Esophagus squamous epithelium (tissue), 5 donors: ENCODE measurements around the gene DOP1B. TPM values are rescaled to one million over a fixed set of nuclear protein-coding genes. Genes with fewer than 3 reads are reported as not detected.
"Not testable (repeated sequence)": the region's sequence is repeated elsewhere in the genome, so short reads cannot be mapped to it uniquely, and the experiment has no call there.

ENCODE experiments used
- DNase-seq: peaks from one replicate; lab custom pipeline; 2025; lab: John Stamatoyannopoulos, UW
- H3K27ac ChIP-seq, 4 donors: fragments of 200-600 bp; sonication (generic); one replicate each; pipeline ENCODE4 v1.5.1; 2016 to 2019; ENCODE audit warnings: mild to moderate bottlenecking in 1 of 4
- H3K27me3 ChIP-seq, 4 donors: fragments of 200-600 bp; sonication (generic); 1 replicate in 3 of 4; 2 replicates in 1 of 4; pipeline versions ENCODE4 v1.5.1 to v1.6.0; 2017 to 2021; ENCODE audit warnings: antibody characterized with exemption in 1 of 4
- H3K36me3 ChIP-seq, 3 donors: fragments of 200-600 bp; sonication (generic); one replicate each; pipeline ENCODE4 v1.5.1; 2016 to 2019
- H3K4me1 ChIP-seq, 3 donors: fragments of 200-600 bp; sonication (generic); one replicate each; pipeline ENCODE4 v1.5.1; 2017 to 2019
- H3K4me3 ChIP-seq, 4 donors: fragments of 200-600 bp; sonication (generic); 1 replicate in 3 of 4; 2 replicates in 1 of 4; pipeline ENCODE4 v1.5.1; 2016 to 2019; ENCODE audit warnings: mild to moderate bottlenecking in 2 of 4, moderate library complexity in 1 of 4
- H3K9me3 ChIP-seq, 3 donors: fragments of 200-600 bp; sonication (generic); one replicate each; pipeline ENCODE4 v1.5.1; 2016 to 2019
- POLR2A ChIP-seq, 4 donors: fragments of 450-650 bp; IDR thresholded peaks; one replicate each; pipeline ENCODE4 v1.6.1; 2017; ENCODE audit warnings: antibody characterized with exemption in 4 of 4, mild to moderate bottlenecking in 4 of 4, moderate library complexity in 3 of 4
- WGBS, 2 donors: methylation state at CpG; one replicate each; pipeline ENCODE4 v1.1.5; 2018; 5-methylcytosine and 5-hydroxymethylcytosine counted together
- intact Hi-C: fragments of 100-400 bp; cut with DNase I; formaldehyde crosslinking; loops from one replicate; pipeline ENCODE4 v1.15.0; 2022
- total RNA-seq, 4 donors: library from RNA; depleted of rRNA; stranded (reverse); fragments of >200 nt; gene quantifications; one replicate each; pipeline ENCODE4 v1.1.0, GENCODE V29; 2016
- TF ChIP-seq, protein P1 (sequence below), 6 experiments: fragments of 450-650 bp in 4 of 6; fragments of 200-600 bp in 2 of 6; sonication (generic) in 2 of 6; IDR thresholded peaks; one replicate each; pipeline ENCODE4 v1.5.1; 2016 to 2019; ENCODE audit warnings: antibody characterized with exemption in 6 of 6, mild to moderate bottlenecking in 4 of 6, moderate library complexity in 4 of 6
- donor health status: DM: yes; HTN: yes; CAD: no.

The DOP1B gene
- total RNA-seq, 4 donors from 2014 or later, result 18.5 to 36.7 (median 26.2) TPM

DNA sequence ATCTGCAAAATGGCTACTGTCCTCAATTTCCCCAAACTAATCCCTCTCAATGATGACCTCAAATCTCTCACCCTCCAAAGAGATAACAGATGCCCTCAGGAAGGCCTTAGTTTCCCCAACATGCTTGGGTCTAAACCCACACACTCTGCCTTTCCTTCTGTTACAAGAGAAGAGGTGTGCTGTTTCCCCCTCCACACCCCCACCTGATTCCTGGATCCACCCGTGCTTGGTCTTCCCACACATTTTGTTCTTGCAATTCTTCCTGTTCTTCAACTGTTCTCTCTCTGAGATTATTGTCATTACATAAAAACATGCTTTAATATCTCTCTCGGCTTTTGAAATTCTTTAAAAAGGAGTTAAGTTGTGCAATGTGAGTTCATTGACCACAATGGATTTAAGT is 27.4 kb upstream of the DOP1B start:
- intact Hi-C loops, result no loop called here
- no peaks in the 10 kb centered on the region for H3K36me3 ChIP-seq
- H3K9me3 ChIP-seq, result no peaks in the 10 kb centered on the region
- WGBS, 2 donors, result 33 to 42% methylated on average over 2 of the region's 2 CpGs
- H3K4me3 ChIP-seq, result no peak overlapping the region
- H3K27me3 ChIP-seq, result no peaks in the 10 kb centered on the region
- peaks cover 31 to 87% (median 52%) of the 10 kb centered on the region in 3 donors for H3K4me1 ChIP-seq
- no peak for DNase-seq
- TF ChIP-seq POLR2A (IDR thresholded peaks at IDR 0.05), result no peak
- TF ChIP-seq, protein P1, sequence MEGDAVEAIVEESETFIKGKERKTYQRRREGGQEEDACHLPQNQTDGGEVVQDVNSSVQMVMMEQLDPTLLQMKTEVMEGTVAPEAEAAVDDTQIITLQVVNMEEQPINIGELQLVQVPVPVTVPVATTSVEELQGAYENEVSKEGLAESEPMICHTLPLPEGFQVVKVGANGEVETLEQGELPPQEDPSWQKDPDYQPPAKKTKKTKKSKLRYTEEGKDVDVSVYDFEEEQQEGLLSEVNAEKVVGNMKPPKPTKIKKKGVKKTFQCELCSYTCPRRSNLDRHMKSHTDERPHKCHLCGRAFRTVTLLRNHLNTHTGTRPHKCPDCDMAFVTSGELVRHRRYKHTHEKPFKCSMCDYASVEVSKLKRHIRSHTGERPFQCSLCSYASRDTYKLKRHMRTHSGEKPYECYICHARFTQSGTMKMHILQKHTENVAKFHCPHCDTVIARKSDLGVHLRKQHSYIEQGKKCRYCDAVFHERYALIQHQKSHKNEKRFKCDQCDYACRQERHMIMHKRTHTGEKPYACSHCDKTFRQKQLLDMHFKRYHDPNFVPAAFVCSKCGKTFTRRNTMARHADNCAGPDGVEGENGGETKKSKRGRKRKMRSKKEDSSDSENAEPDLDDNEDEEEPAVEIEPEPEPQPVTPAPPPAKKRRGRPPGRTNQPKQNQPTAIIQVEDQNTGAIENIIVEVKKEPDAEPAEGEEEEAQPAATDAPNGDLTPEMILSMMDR (IDR thresholded peaks at IDR 0.05), result no peak
- peak overlapping the region; percentile 55 to 89 (median 84) for H3K27ac ChIP-seq

DNA sequence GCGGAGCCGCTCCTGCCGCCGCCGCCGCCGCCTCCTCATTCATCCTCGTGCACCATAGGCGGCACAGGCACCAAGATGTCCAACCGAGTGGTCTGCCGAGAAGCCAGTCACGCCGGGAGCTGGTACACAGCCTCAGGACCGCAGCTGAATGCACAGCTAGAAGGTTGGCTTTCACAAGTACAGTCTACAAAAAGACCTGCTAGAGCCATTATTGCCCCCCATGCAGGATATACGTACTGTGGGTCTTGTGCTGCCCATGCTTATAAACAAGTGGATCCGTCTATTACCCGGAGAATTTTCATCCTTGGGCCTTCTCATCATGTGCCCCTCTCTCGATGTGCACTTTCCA is 26.2 kb upstream of the DOP1B start:
- DNase-seq, intact Hi-C loops, H3K36me3 ChIP-seq, H3K27me3 ChIP-seq, H3K9me3 ChIP-seq: not testable (repeated sequence)
- H3K4me1 ChIP-seq, result peaks cover 37 to 92% (median 49%) of the 10 kb centered on the region in 3 donors
- peak overlapping the region in 3 of 4 donors; percentile 82 to 89 (median 86) for H3K27ac ChIP-seq
- peak in 1 of 4 donors; percentile 25 for TF ChIP-seq POLR2A (IDR thresholded peaks at IDR 0.05)
- WGBS, 2 donors, result 20 to 28% methylated on average over 5 to 9 of the region's 18 CpGs
- H3K4me3 ChIP-seq, result peak overlapping the region; percentile 31 to 65 (median 54)

DNA sequence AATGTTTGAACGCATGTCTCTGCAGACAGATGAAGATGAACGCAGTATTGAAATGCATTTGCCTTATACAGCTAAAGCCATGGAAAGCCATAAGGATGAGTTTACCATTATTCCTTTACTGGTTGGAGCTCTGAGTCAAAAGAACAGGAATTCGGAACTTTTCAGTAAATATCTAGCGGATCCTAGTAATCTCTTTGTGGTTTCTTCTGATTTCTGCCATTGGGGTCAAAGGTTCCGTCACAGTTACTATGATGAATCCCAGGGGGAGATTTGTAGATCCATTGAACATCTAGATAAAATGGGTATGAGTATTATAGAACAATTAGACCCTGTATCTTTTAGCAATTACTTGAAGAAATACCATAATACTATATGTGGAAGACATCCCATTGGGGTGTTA is 25.8 kb upstream of the DOP1B start:
- intact Hi-C loops, H3K27me3 ChIP-seq, H3K9me3 ChIP-seq, H3K36me3 ChIP-seq, DNase-seq: not testable (repeated sequence)
- H3K4me3 ChIP-seq, result peak overlapping the region in 1 of 4 donors; percentile 65
- 80 to 83% methylated on average over 5 of the region's 5 CpGs for WGBS, 2 donors
- H3K4me1 ChIP-seq, result peaks cover 35 to 88% (median 44%) of the 10 kb centered on the region in 3 donors
- peak overlapping the region in 2 of 4 donors; percentile 38 to 89 for H3K27ac ChIP-seq

- no peak for DNase-seq
- intact Hi-C loops, result no loop called here
- 49 to 68% methylated on average over 8 of the region's 8 CpGs for WGBS, 2 donors
- TF ChIP-seq, protein P1 (IDR thresholded peaks at IDR 0.05), result no peak
- no peak for TF ChIP-seq POLR2A (IDR thresholded peaks at IDR 0.05)
- Histone ChIP-seq H3K36me3 (peaks cover 0 to 1% (median 0%) of the 10 kb centered on the region in 3 donors), H3K9me3 (no peaks in the 10 kb centered on the region), H3K27me3 (no peaks in the 10 kb centered on the region), H3K4me3 (no peak overlapping the region), H3K4me1 (peaks cover 20 to 88% (median 42%) of the 10 kb centered on the region in 3 donors), H3K27ac (peak overlapping the region; percentile 29 to 99 (median 96))
Measured at GRCh38 chr21:36132696-36133095, 23.9 kb upstream of the DOP1B start.

DNA sequence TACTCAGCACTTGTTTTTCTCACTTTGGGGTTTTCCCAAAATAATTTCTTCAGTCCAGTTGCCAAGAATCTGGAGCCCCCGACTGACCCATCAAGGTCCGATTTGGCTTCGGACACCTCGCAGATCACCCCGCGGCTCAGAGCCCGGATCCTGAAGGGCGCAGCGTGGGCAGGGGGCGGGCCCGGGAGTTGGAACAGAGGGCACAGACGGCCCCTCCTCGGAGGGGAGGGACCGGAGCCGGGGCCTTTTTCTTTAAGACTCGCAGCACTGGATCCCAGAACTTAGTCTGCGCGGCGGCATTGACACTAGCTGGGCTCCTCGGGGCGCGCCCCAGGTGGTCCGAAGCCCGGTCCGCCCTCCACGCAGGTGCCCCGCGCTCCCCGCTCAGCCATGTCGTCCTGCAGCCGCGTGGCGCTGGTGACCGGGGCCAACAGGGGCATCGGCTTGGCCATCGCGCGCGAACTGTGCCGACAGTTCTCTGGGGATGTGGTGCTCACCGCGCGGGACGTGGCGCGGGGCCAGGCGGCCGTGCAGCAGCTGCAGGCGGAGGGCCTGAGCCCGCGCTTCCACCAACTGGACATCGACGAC is 21.7 kb upstream of the DOP1B start, which contains the start of gene CBR3:
CBR3 (plus strand) TSS at position 277 of the 588 bp plus-strand sequence; CDS start at position 391, 114 bp downstream.
- H3K9me3 ChIP-seq, result no peaks in the 10 kb centered on the region
- TF ChIP-seq, protein P1 (IDR thresholded peaks at IDR 0.05), result no peak
- TF ChIP-seq POLR2A (IDR thresholded peaks at IDR 0.05), result peak in 1 of 4 donors; percentile 76
- peak within 1 kb of the TSS; percentile 75 to 96 (median 80) for H3K4me3 ChIP-seq
- peaks cover 10 to 78% (median 29%) of the 10 kb centered on the region in 3 donors for H3K4me1 ChIP-seq
- DNase-seq, result no peak
- intact Hi-C loops, result no loop called here
- H3K27ac ChIP-seq, result peak within 1 kb of the TSS; percentile 93 to 99 (median 99)
- peaks cover 0 to 22% (median 0%) of the 10 kb centered on the region in 3 donors for H3K36me3 ChIP-seq
- 0 to 1% methylated on average over 8 to 18 of the region's 53 CpGs for WGBS, 2 donors
- no peaks in the 10 kb centered on the region for H3K27me3 ChIP-seq

GRCh38 chr21:36135391-36136102 is 21.1 kb upstream of the DOP1B start:
- H3K9me3 ChIP-seq, result no peaks in the 10 kb centered on the region
- WGBS, 2 donors, result 0% methylated on average over 20 to 39 of the region's 60 CpGs
- H3K4me1 ChIP-seq, result peaks cover 10 to 72% (median 29%) of the 10 kb centered on the region in 3 donors
- peaks cover 0 to 28% (median 3%) of the 10 kb centered on the region in 3 donors for H3K36me3 ChIP-seq
- intact Hi-C loops, result no loop called here
- no peak for DNase-seq
- H3K4me3 ChIP-seq, result peak overlapping the region; percentile 75 to 96 (median 80)
- peak overlapping the region; percentile 93 to 99 (median 99) for H3K27ac ChIP-seq
- peak in 2 of 4 donors; percentile 67 to 85 for TF ChIP-seq POLR2A (IDR thresholded peaks at IDR 0.05)
- TF ChIP-seq, protein P1 (IDR thresholded peaks at IDR 0.05), result no peak
- no peaks in the 10 kb centered on the region for H3K27me3 ChIP-seq

- H3K9me3 ChIP-seq, result not testable (repeated sequence)
- H3K4me1 ChIP-seq, result peaks cover 0 to 56% (median 20%) of the 10 kb centered on the region in 3 donors
Measured at GRCh38 chr21:36139791-36140190, 16.8 kb upstream of the DOP1B start.

More at GRCh38 chr21:36139791-36140190, 16.8 kb upstream of the DOP1B start:
- H3K36me3 ChIP-seq, result peaks cover 3 to 45% (median 4%) of the 10 kb centered on the region in 3 donors
- 89 to 93% methylated on average over 6 to 10 of the region's 13 CpGs for WGBS, 2 donors
- H3K27me3 ChIP-seq, H3K4me3 ChIP-seq, DNase-seq: not testable (repeated sequence)
- H3K27ac ChIP-seq, result peak overlapping the region in 3 of 4 donors; percentile 21 to 88 (median 22)
- intact Hi-C loops, result loop anchor here (10.0 kb wide), 1 partner anchor 185 kb away; the partner anchor contains the start of gene MORC3
